Activated naive CD8-positive, alpha-beta T cell treated with anti-CD3 and anti-CD28 coated beads for 36 hours (primary cell): ENCODE measurements around the gene CDH11. TPM values are rescaled to one million over a fixed set of nuclear protein-coding genes. Genes with fewer than 3 reads are reported as not detected.

ENCODE experiments used
- DNase-seq: peaks from one replicate; pipeline ENCODE4 v3.0.0; 2021
- H3K27ac Mint-ChIP-seq: one replicate; pipeline ENCODE4 v1.8.0; 2022; ENCODE audit warnings: mild to moderate bottlenecking, moderate library complexity, mixed read lengths
- H3K27me3 Mint-ChIP-seq: one replicate; pipeline ENCODE4 v1.8.0; 2022; ENCODE audit warnings: mild to moderate bottlenecking, mixed read lengths
- H3K36me3 Mint-ChIP-seq: one replicate; pipeline ENCODE4 v1.8.0; 2021; ENCODE audit warnings: mild to moderate bottlenecking, mixed read lengths
- H3K4me1 Mint-ChIP-seq: one replicate; pipeline ENCODE4 v1.8.0; 2021; ENCODE audit warnings: mixed read lengths
- H3K4me3 Mint-ChIP-seq: one replicate; pipeline ENCODE4 v1.8.0; 2022; ENCODE audit warnings: mild to moderate bottlenecking, moderate library complexity, mixed read lengths
- H3K9me3 Mint-ChIP-seq: one replicate; pipeline ENCODE4 v1.8.0; 2022; ENCODE audit warnings: mixed read lengths
- total RNA-seq, 2 experiments: library from RNA; stranded (reverse); gene quantifications; one replicate each; pipeline ENCODE4 v1.2.3, GENCODE V29; 2021

CDH11 gene
- total RNA-seq, 2 experiments from 2014 or later: not detected

DNA sequence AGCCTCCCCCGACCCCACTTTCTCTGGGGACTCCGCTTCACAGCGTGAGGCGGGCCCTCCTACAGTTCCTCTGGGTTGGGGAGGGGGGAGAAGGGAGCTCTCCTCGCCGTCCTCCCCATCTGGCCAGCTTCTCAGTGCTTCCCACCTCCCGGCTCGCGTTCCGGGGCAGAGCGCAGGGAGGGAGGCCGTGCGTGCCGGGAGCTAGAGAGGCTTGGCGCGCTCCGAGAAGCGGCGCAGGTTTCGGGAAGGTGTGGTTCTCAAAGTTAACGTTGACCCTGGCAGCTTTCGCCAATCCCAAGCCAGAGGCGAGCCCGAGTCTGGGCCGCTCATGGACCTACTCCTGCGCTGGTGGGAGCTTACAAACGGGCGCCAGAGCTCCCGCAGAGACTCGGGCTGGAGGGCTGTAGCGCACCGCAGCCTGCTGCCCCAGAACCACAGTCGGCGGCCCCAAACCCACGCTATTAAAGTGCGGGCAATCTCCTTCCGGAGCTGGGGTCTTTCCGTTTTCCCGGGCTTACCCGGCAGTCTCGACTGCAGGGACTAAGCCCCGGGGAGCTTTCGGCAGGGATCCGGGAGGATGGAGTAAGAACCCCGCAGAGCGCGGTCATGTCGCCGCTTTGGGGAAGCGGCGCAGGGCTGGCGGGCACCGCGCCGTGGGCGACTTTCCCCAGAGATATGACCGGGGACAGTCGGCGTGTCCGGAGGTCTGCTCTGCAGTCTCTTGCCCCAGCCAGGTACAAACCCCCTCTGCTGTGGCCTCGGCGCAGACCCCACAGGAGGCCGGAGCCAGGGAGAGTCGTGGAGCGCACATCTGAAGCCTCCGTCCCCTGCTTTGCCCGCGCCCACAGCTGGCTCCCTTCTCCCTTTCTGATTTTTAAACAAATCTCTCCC is 787 bp downstream of the CDH11 start:
- Mint-ChIP-seq H3K36me3 (no peaks in the 10 kb centered on the region), H3K9me3 (no peaks in the 10 kb centered on the region), H3K27me3 (peaks cover 60% of the 10 kb centered on the region), H3K4me3 (no peak overlapping the region), H3K27ac (no peak overlapping the region), H3K4me1 (no peaks in the 10 kb centered on the region)
- no peak for DNase-seq

DNA sequence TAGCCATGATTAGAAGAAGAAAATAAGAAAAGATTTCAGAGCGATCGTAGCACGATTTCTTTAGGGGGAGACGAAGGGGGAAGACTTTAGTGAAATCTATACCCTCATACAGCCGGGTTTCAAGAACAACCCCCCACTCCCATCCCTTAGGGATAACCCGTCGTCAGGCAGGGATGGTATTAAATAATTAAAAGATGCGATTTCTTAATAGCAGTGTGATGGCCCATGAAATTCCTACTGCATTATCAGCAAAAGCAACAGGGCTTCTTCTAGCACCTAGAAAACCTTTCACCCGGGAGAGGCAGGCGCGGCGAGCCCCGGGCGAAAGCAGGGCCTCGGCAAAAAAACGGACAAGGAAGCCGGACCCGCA is 1.4 kb downstream of the CDH11 start:
- no peaks in the 10 kb centered on the region for H3K9me3 Mint-ChIP-seq
- DNase-seq: no peak
- no peaks in the 10 kb centered on the region for H3K36me3 Mint-ChIP-seq
- H3K4me1 Mint-ChIP-seq: no peaks in the 10 kb centered on the region
- H3K4me3 Mint-ChIP-seq: no peak overlapping the region
- peaks cover 60% of the 10 kb centered on the region for H3K27me3 Mint-ChIP-seq
- H3K27ac Mint-ChIP-seq: no peak overlapping the region

DNA sequence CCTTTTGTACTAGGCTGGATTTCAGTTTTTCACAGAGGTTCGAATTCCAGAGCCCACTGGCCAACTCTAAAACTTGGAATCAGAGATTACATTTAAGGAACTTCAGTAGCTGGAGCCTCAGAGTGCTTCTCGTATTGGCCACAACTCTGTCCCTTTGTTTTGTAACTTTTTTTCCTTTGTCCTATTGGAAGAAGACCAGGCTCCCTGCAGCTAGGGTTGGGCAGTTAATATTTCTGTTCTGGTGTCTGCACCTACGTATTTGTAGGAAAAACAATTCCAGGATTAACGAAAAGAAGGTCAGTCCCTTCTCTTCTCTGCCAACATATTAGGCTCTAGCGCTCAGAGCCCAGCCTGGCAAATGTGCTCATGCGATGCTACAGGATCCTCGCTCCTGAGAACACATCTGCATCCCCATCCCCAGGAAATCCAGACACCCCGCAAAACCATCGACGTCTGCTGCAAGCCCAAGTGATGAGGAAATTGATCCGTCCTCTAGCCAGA is 1.9 kb downstream of the CDH11 start:
- no peak overlapping the region for H3K27ac Mint-ChIP-seq

DNA sequence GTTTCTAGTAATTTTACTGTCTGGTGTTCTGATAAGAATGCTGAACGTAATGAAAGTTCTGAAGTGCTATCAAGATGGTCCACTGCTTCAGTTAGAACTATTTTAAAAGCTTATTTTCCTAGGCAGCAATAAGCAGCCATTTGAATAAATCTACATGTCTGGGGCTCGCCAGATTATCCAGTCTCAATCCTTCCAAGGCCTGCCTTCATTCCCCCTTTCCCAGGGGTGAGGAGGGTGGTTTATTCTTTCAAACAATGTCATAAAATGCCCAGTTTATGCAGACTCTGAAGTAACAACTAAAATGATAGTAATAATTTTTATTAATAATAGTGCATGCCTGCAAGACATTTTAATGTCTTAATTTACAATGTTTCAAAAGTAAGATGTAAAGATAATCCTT is 2.4 kb downstream of the CDH11 start:
- DNase-seq: no peak
- H3K4me3 Mint-ChIP-seq: no peak overlapping the region
- no peak overlapping the region for H3K27ac Mint-ChIP-seq
- no peaks in the 10 kb centered on the region for H3K36me3 Mint-ChIP-seq
- H3K4me1 Mint-ChIP-seq: no peaks in the 10 kb centered on the region
- H3K27me3 Mint-ChIP-seq: peaks cover 57% of the 10 kb centered on the region
- no peaks in the 10 kb centered on the region for H3K9me3 Mint-ChIP-seq

More for the DNA sequence above, 1.9 kb downstream of the CDH11 start:
- Mint-ChIP-seq H3K4me1 (no peaks in the 10 kb centered on the region), H3K36me3 (no peaks in the 10 kb centered on the region), H3K27me3 (peaks cover 60% of the 10 kb centered on the region), H3K9me3 (no peaks in the 10 kb centered on the region), H3K4me3 (no peak overlapping the region)
- DNase-seq: no peak

DNA sequence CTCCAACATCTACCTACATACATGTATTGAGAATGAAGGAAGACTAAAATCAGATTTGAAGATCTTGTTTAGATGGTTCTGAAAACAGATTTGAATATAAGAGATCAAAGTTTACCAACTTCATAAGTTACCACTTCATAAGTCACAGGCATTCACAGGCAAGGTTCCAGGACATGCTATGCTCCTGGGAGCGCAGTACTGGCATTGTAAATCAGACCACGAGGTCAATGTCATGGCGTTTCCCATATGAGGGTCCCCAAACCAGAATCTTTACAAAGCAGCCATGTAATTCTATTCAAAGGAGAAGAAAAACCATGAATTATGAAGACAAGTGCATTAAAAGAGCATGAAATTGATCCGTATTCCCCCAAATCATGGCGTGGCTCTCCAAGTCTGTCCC is 3.0 kb downstream of the CDH11 start:
- H3K27ac Mint-ChIP-seq: no peak overlapping the region
- H3K36me3 Mint-ChIP-seq: no peaks in the 10 kb centered on the region
- DNase-seq: no peak

DNA sequence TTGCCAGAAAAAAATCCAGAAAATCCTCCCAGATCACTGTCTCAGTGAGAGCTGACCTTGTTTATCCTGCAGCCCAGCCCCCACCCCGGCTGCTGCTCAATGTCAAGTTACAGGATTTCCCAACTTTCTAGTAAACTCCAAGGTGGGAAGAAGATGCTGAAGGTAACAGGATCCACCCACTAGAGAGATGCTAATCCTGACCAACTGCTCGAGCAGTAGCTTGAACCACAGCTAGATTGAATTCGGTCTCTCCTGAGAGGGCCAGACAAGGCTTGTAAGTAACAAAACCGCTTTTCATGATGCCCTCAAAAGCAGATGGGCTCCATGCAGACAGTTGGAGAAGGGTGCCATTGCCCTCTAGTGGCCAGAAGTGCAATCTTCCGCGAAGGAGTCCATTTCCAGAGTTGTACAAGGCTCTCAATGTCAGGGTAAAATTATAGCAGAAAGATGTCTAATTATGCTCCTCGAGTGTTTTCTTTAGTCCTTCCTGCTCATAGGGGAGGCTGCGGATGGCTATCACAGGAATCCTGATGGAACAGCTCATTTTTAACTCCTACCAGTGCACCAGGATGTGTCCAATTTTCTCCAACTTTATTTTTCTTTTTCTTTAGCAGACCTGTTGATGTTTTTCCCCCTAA is 3.9 kb downstream of the CDH11 start:
- Mint-ChIP-seq H3K27ac (no peak overlapping the region), H3K36me3 (no peaks in the 10 kb centered on the region)
- DNase-seq: peak; percentile 31

More for the DNA sequence above, 3.0 kb downstream of the CDH11 start:
- no peaks in the 10 kb centered on the region for H3K9me3 Mint-ChIP-seq
- H3K4me1 Mint-ChIP-seq: no peaks in the 10 kb centered on the region
- H3K27me3 Mint-ChIP-seq: peaks cover 51% of the 10 kb centered on the region
- no peak overlapping the region for H3K4me3 Mint-ChIP-seq

DNA sequence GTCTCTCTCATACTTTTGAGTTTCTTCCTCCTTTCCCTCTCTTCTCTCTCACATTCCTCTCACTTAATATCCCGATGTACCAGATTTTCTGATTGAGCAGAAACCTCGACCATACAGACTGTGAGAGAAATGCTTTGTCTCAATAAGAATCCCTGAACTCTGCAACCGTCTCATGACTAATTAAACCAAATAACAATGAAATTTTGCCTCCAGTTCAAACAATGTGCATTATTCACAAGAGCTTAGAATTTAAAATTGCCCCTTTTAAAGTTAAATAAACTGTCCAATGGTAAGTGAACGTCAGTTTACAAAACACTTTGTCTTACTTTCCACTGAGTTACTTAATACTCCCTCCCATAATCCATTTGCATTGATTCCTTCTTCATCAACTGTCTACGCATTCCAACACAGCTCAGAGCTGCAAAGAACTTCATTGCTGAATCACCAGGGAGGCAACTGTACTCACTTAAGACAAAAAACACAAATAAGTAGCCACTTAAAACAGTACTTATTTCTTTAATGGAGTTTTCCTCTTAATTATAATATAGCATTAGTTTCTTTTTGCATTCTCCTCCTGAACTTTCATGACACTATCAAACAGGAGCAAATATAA is 4.9 kb downstream of the CDH11 start:
- H3K36me3 Mint-ChIP-seq: no peaks in the 10 kb centered on the region
- H3K27ac Mint-ChIP-seq: no peak overlapping the region
- H3K9me3 Mint-ChIP-seq: no peaks in the 10 kb centered on the region
- peaks cover 36% of the 10 kb centered on the region for H3K27me3 Mint-ChIP-seq
- DNase-seq: no peak
- H3K4me1 Mint-ChIP-seq: no peaks in the 10 kb centered on the region
- H3K4me3 Mint-ChIP-seq: no peak overlapping the region

More for the DNA sequence above, 3.9 kb downstream of the CDH11 start:
- Mint-ChIP-seq H3K9me3 (no peaks in the 10 kb centered on the region), H3K4me3 (no peak overlapping the region), H3K4me1 (no peaks in the 10 kb centered on the region), H3K27me3 (peaks cover 42% of the 10 kb centered on the region)

DNA sequence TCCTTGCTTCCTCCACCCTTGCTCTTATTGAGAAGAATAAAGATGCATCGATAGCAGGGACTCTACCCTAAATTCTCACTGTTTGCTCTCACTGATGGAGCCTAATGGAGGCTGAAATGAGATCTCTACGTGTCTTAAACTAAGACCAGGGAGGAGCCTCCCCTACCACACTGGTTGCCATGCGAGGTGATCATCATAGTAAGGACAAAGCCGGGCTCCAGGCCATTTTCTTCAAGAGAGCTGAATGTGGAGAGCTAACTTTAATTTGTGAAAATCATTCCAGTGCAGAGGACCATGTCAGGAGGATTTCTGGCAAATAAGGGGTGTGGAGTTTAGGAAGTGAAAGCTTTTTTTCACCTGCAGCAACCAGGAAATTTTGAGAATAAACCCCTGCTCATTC is 5.6 kb downstream of the CDH11 start:
- Mint-ChIP-seq H3K4me3 (no peak overlapping the region), H3K4me1 (no peaks in the 10 kb centered on the region), H3K27me3 (peaks cover 31% of the 10 kb centered on the region), H3K27ac (no peak overlapping the region), H3K9me3 (peaks cover under 1% of the 10 kb centered on the region), H3K36me3 (no peaks in the 10 kb centered on the region)
- DNase-seq: no peak

DNA sequence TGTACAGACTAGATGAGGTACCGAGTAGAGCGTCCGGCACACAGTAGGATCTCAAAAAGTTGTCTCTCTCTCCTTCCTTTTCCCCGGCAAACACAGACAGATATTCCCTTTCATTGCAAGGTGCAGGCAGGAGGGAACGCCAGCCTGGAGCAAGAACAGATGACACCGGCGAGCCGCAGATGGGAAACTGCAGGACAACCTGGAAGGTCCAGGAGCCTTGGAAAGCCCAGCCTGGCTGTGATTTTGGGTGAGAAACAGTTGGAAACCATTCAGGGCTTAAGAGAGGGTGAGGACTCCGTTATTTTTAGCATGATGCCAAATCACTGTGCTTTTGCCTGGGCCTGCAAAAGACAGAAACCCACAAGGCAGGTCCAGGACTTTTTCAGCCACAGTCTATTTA is 7.3 kb downstream of the CDH11 start:
- H3K4me1 Mint-ChIP-seq: no peaks in the 10 kb centered on the region

DNA sequence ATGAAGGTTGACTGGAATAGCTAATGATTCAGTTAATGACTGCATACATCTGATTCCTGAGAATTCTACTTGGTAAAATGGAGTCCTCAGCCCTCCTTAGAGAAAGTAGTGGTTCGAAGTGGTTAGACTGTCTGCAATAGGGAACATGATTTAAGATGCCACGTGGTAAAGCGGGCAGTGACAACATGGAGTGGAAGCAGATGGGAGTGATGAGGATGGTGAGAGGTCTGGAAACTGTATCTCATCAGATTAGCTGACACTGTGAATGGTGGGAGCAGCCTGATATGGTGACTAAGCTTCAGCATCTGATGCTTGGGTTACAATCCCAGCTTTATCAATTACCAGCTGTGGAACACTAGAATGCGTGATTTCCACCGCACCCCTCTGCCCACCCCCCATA is 8.4 kb downstream of the CDH11 start:
- DNase-seq: no peak
- Mint-ChIP-seq H3K36me3 (no peaks in the 10 kb centered on the region), H3K27ac (no peak overlapping the region), H3K4me1 (no peaks in the 10 kb centered on the region), H3K4me3 (no peak overlapping the region), H3K9me3 (peaks cover 2% of the 10 kb centered on the region), H3K27me3 (peaks cover 12% of the 10 kb centered on the region)

More for the DNA sequence above, 7.3 kb downstream of the CDH11 start:
- H3K36me3 Mint-ChIP-seq: no peaks in the 10 kb centered on the region
- no peak overlapping the region for H3K27ac Mint-ChIP-seq
- DNase-seq: no peak
- peaks cover 21% of the 10 kb centered on the region for H3K27me3 Mint-ChIP-seq
- H3K4me3 Mint-ChIP-seq: no peak overlapping the region
- peaks cover 2% of the 10 kb centered on the region for H3K9me3 Mint-ChIP-seq

DNA sequence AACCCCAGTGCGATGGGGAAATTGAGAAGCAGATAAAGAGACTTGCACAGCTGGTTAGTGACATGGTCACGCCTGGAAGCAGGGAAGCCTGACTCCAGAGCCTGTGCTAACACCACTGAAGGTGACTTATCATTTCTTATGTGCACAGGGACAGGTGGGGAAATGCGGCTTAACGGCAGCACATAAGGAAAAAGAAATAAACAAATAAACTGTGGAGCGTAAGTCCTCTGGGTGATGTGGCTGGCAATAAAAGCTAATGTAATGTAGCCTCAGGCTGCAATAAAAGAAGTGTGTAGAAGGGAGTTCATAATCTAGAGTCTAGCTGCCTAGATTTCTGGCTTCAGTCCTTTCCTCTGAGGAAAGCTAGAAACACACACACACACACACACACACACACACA is 10.6 kb downstream of the CDH11 start:
- Mint-ChIP-seq H3K9me3 (peaks cover 2% of the 10 kb centered on the region), H3K36me3 (no peaks in the 10 kb centered on the region), H3K4me1 (no peaks in the 10 kb centered on the region), H3K27ac (no peak overlapping the region), H3K4me3 (no peak overlapping the region), H3K27me3 (no peaks in the 10 kb centered on the region)
- DNase-seq: no peak

DNA sequence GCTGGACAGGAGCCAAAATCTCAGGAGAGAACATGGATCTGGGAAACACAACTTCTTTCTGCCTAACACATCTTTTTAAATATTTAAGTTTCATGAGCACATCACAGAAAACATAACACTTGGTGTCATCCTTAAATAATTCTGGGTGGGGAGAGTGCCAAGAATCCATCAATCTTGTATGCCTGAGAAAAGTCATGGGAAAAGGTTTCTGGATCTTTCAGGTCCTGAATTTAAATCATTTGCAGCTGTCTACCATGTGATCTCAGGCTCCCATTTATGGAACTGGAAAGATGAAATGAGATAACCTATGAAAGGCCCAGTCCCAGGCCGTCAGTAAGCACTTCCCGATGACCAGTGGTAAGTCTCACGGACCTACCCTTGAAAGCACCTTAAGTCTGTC is 15.1 kb downstream of the CDH11 start:
- Mint-ChIP-seq H3K9me3 (peaks cover 2% of the 10 kb centered on the region), H3K4me3 (no peak overlapping the region), H3K36me3 (no peaks in the 10 kb centered on the region), H3K27me3 (no peaks in the 10 kb centered on the region), H3K27ac (no peak overlapping the region), H3K4me1 (no peaks in the 10 kb centered on the region)
- DNase-seq: no peak

DNA sequence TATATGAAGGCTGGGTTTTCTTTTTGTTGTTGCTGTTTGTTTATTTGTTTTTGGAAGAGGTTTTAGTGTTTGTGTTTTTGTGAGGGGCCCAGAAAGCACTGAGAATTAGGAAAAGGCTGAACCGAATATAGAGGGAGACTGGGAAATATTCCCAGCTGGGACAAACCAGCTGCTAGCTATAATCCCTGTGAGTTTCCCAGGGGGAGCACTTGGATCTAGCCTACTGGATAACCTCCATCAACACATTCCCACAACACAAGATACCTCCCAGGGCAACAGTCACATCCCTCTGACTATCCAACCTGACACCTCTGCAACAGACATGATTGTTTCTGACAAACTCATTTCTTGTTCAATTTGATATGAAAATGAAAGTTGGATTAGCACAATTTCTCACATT is 16.7 kb downstream of the CDH11 start:
- no peak for DNase-seq
- no peak overlapping the region for H3K27ac Mint-ChIP-seq
- no peaks in the 10 kb centered on the region for H3K9me3 Mint-ChIP-seq
- no peaks in the 10 kb centered on the region for H3K27me3 Mint-ChIP-seq
- no peak overlapping the region for H3K4me3 Mint-ChIP-seq
- no peaks in the 10 kb centered on the region for H3K4me1 Mint-ChIP-seq
- no peaks in the 10 kb centered on the region for H3K36me3 Mint-ChIP-seq

DNA sequence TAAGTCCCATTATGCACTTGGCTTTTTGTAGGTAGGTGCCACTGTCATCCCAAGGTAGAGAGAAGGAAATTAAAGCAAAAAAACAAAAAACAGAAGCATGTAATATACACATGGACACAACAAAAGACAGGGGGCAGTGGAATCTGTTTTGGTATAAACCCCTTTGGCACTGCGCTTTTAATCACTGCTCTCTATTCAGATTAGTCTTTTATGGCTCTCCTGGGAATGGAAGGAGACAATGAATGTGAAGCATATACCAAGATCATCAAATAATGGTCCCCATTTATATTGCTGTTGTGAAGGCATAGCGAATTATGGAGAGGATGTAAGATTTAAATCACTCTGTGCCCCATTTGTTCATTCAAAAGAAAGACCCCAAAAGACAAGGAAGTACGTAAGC is 17.4 kb downstream of the CDH11 start:
- H3K27me3 Mint-ChIP-seq: no peaks in the 10 kb centered on the region
- no peaks in the 10 kb centered on the region for H3K9me3 Mint-ChIP-seq
- H3K27ac Mint-ChIP-seq: no peak overlapping the region
- H3K4me1 Mint-ChIP-seq: no peaks in the 10 kb centered on the region
- DNase-seq: no peak
- no peak overlapping the region for H3K4me3 Mint-ChIP-seq
- H3K36me3 Mint-ChIP-seq: no peaks in the 10 kb centered on the region

DNA sequence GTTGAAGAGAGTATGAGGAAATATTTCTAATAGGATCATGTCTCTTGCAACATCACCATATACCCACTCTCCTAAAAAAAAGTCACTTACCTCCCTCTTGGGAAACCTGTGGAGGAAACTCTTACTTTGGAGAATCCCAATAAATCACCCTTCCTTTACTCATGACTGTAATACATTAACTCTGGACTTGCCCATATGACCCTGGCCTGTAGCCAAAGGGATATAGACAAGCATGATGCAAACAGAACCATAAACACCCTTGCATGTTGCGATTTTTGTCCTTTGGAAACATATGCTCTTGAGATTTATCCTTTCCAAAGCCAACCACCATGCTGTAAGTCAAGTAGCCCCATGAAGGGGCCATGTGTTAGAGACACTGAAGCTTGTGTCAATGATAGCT is 19.5 kb downstream of the CDH11 start:
- no peak for DNase-seq
- H3K36me3 Mint-ChIP-seq: no peaks in the 10 kb centered on the region
- H3K9me3 Mint-ChIP-seq: no peaks in the 10 kb centered on the region
- H3K4me3 Mint-ChIP-seq: no peak overlapping the region
- no peak overlapping the region for H3K27ac Mint-ChIP-seq
- no peaks in the 10 kb centered on the region for H3K27me3 Mint-ChIP-seq
- no peaks in the 10 kb centered on the region for H3K4me1 Mint-ChIP-seq
